ENCODE data around the gene RFLNA.

RFLNA gene

GRCh38 chr12:124301084-124301654 lies 6.3 kb downstream of the RFLNA start:
- Histone ChIP-seq H3K4me1 (ENCODE audit: control insufficient read depth, insufficient read depth, low read depth, low read length) (peaks cover 3% of the 10 kb centered on the region), H2BK5ac (ENCODE audit: low read depth, low read length, poor library complexity, severe bottlenecking) (no peak overlapping the region)
- WGBS, result 85% methylated on average over 14 of the region's 14 CpGs

GRCh38 chr12:124302241-124302806 lies 7.4 kb downstream of the RFLNA start:
- Histone ChIP-seq H3K14ac (ENCODE audit: low read length in 2 of 2) (no peak overlapping the region), H3K9me3 (ENCODE audit: control insufficient read depth, low read length) (no peaks in the 10 kb centered on the region), H3K79me1 (replicated peaks; ENCODE audit: low read length, poor library complexity, severe bottlenecking) (no peaks in the 10 kb centered on the region), H3K4me1 (ENCODE audit: control insufficient read depth, insufficient read depth, low read depth, low read length) (no peaks in the 10 kb centered on the region), H2BK120ac (ENCODE audit: low read depth, low read length) (no peak overlapping the region), H3K36me3 (ENCODE audit: control insufficient read depth in 1 of 2, insufficient read depth in 2 of 2, low read depth in 1 of 2, low read length in 2 of 2) (peaks cover 0 to 5% of the 10 kb centered on the region in 2 experiments), H3K4ac (ENCODE audit: low read depth in 1 of 2, low read length in 2 of 2) (no peak overlapping the region), H2AFZ (ENCODE audit: low read depth, low read length) (no peak overlapping the region), H2AK5ac (ENCODE audit: low read length, severe bottlenecking) (no peak overlapping the region), H3K9ac (ENCODE audit: low read length) (no peak overlapping the region), H3K4me2 (ENCODE audit: low read length, poor library complexity, severe bottlenecking) (no peak overlapping the region), H2BK5ac (ENCODE audit: low read depth, low read length, poor library complexity, severe bottlenecking) (no peak overlapping the region), H3K27ac (ENCODE audit: low read length, poor library complexity, severe bottlenecking) (no peak overlapping the region), H2BK15ac (ENCODE audit: low read depth, poor library complexity, severe bottlenecking) (no peak overlapping the region), H4K8ac (ENCODE audit: low read length) (no peak overlapping the region), H3K23ac (ENCODE audit: low read length in 2 of 2) (no peak overlapping the region), H3K18ac (ENCODE audit: low read depth in 1 of 2, low read length in 2 of 2) (no peak overlapping the region), H4K91ac (ENCODE audit: low read length) (no peak overlapping the region), H3K4me3 (ENCODE audit: insufficient read depth in 1 of 2, low read depth in 1 of 2, low read length in 2 of 2) (no peak overlapping the region), H3K27me3 (ENCODE audit: control insufficient read depth in 1 of 2, insufficient read depth in 1 of 2, low read length in 2 of 2) (peaks cover 40 to 66% of the 10 kb centered on the region in 2 experiments), H2BK12ac (ENCODE audit: low read length in 2 of 2) (no peak overlapping the region)
- WGBS, result 94% methylated on average over 18 of the region's 18 CpGs
- no peak for DNase-seq

More at GRCh38 chr12:124301084-124301654, 6.3 kb downstream of the RFLNA start:
- Histone ChIP-seq H3K14ac (ENCODE audit: low read length in 2 of 2) (no peak overlapping the region), H2BK120ac (ENCODE audit: low read depth, low read length) (no peak overlapping the region), H2BK12ac (ENCODE audit: low read length in 2 of 2) (no peak overlapping the region), H4K8ac (ENCODE audit: low read length) (no peak overlapping the region), H3K18ac (ENCODE audit: low read depth in 1 of 2, low read length in 2 of 2) (no peak overlapping the region), H3K27me3 (ENCODE audit: control insufficient read depth in 1 of 2, insufficient read depth in 1 of 2, low read length in 2 of 2) (peaks cover 47 to 66% of the 10 kb centered on the region in 2 experiments), H3K23ac (ENCODE audit: low read length in 2 of 2) (no peak overlapping the region), H3K4me2 (ENCODE audit: low read length, poor library complexity, severe bottlenecking) (no peak overlapping the region), H3K4me3 (ENCODE audit: insufficient read depth in 1 of 2, low read depth in 1 of 2, low read length in 2 of 2) (no peak overlapping the region), H3K9ac (ENCODE audit: low read length) (no peak overlapping the region), H3K4ac (ENCODE audit: low read depth in 1 of 2, low read length in 2 of 2) (no peak overlapping the region), H3K36me3 (ENCODE audit: control insufficient read depth in 1 of 2, insufficient read depth in 2 of 2, low read depth in 1 of 2, low read length in 2 of 2) (peaks cover 0 to 2% of the 10 kb centered on the region in 2 experiments), H3K9me3 (ENCODE audit: control insufficient read depth, low read length) (no peaks in the 10 kb centered on the region), H2BK15ac (ENCODE audit: low read depth, poor library complexity, severe bottlenecking) (no peak overlapping the region), H2AK5ac (ENCODE audit: low read length, severe bottlenecking) (no peak overlapping the region), H3K79me1 (replicated peaks; ENCODE audit: low read length, poor library complexity, severe bottlenecking) (no peaks in the 10 kb centered on the region), H2AFZ (ENCODE audit: low read depth, low read length) (no peak overlapping the region), H3K27ac (ENCODE audit: low read length, poor library complexity, severe bottlenecking) (no peak overlapping the region), H4K91ac (ENCODE audit: low read length) (no peak overlapping the region)
- no peak for DNase-seq

- Histone ChIP-seq H2BK12ac (ENCODE audit: low read length in 2 of 2) (no peak overlapping the region), H4K91ac (ENCODE audit: low read length) (no peak overlapping the region), H3K27me3 (ENCODE audit: control insufficient read depth in 1 of 2, insufficient read depth in 1 of 2, low read length in 2 of 2) (peaks cover 37 to 61% of the 10 kb centered on the region in 2 experiments), H4K8ac (ENCODE audit: low read length) (no peak overlapping the region), H3K9ac (ENCODE audit: low read length) (no peak overlapping the region), H2BK120ac (ENCODE audit: low read depth, low read length) (no peak overlapping the region), H2BK5ac (ENCODE audit: low read depth, low read length, poor library complexity, severe bottlenecking) (no peak overlapping the region), H3K9me3 (ENCODE audit: control insufficient read depth, low read length) (no peaks in the 10 kb centered on the region), H3K23ac (ENCODE audit: low read length in 2 of 2) (no peak overlapping the region), H3K4me3 (ENCODE audit: insufficient read depth in 1 of 2, low read depth in 1 of 2, low read length in 2 of 2) (no peak overlapping the region), H3K18ac (ENCODE audit: low read depth in 1 of 2, low read length in 2 of 2) (no peak overlapping the region), H3K4ac (ENCODE audit: low read depth in 1 of 2, low read length in 2 of 2) (no peak overlapping the region), H2AK5ac (ENCODE audit: low read length, severe bottlenecking) (no peak overlapping the region), H3K79me1 (replicated peaks; ENCODE audit: low read length, poor library complexity, severe bottlenecking) (no peaks in the 10 kb centered on the region), H3K36me3 (ENCODE audit: control insufficient read depth in 1 of 2, insufficient read depth in 2 of 2, low read depth in 1 of 2, low read length in 2 of 2) (peaks cover 0 to 5% of the 10 kb centered on the region in 2 experiments), H2BK15ac (ENCODE audit: low read depth, poor library complexity, severe bottlenecking) (no peak overlapping the region), H3K4me2 (ENCODE audit: low read length, poor library complexity, severe bottlenecking) (no peak overlapping the region), H3K14ac (ENCODE audit: low read length in 2 of 2) (no peak overlapping the region), H3K4me1 (ENCODE audit: control insufficient read depth, insufficient read depth, low read depth, low read length) (no peaks in the 10 kb centered on the region), H2AFZ (ENCODE audit: low read depth, low read length) (no peak overlapping the region), H3K27ac (ENCODE audit: low read length, poor library complexity, severe bottlenecking) (no peak overlapping the region)
- WGBS, result 89% methylated on average over 27 of the region's 27 CpGs
- DNase-seq, result no peak
These were observed 8.1 kb downstream of the RFLNA start for GRCh38 chr12:124302807-124303578.

DNA sequence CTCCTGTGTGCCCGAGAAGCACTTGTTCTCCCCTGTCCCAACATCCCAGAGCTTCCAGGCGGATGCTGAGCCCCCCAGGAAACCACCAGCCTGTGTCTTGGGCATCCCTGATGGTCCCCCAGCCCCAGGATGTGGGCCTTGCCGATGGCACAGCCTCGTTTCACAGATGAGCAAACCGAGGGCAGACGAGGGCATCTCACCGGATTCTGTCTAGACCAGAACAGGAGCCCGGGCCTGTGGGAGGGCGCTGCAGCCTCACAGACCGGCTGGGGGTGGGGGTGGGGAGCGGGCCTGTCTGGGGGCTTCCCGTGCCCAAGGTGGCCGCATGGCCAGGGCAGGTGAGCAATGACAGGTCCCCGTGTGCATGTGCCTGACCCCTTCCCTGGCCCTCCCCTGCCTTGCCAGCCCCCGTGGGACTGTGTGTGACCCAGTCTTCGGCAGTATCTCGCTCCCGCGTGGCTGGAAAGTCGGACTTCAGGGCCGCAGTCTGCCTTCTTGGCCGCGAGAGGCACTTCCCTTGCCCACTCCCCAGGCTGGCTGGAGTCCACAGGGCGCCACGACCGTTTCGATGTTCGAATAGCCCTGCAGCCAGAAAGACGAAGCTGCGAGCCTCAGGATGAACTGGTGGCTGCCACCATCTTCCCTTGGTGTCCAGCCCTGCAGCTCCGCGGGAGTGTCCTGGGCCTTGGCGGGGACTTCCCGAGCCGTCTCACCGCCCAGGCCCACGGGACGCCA lies 8.9 kb downstream of the RFLNA start:
- WGBS, result 94% methylated on average over 38 of the region's 38 CpGs
- Histone ChIP-seq H3K27ac (ENCODE audit: low read length, poor library complexity, severe bottlenecking) (no peak overlapping the region), H3K9me3 (ENCODE audit: control insufficient read depth, low read length) (no peaks in the 10 kb centered on the region), H2BK5ac (ENCODE audit: low read depth, low read length, poor library complexity, severe bottlenecking) (no peak overlapping the region), H3K23ac (ENCODE audit: low read length in 2 of 2) (no peak overlapping the region), H2AK5ac (ENCODE audit: low read length, severe bottlenecking) (no peak overlapping the region), H3K4me3 (ENCODE audit: insufficient read depth in 1 of 2, low read depth in 1 of 2, low read length in 2 of 2) (no peak overlapping the region), H3K4me1 (ENCODE audit: control insufficient read depth, insufficient read depth, low read depth, low read length) (no peaks in the 10 kb centered on the region), H4K91ac (ENCODE audit: low read length) (no peak overlapping the region), H2BK120ac (ENCODE audit: low read depth, low read length) (no peak overlapping the region), H3K4me2 (ENCODE audit: low read length, poor library complexity, severe bottlenecking) (no peak overlapping the region), H3K4ac (ENCODE audit: low read depth in 1 of 2, low read length in 2 of 2) (no peak overlapping the region), H3K9ac (ENCODE audit: low read length) (no peak overlapping the region), H3K14ac (ENCODE audit: low read length in 2 of 2) (no peak overlapping the region), H2BK12ac (ENCODE audit: low read length in 2 of 2) (no peak overlapping the region), H3K27me3 (ENCODE audit: control insufficient read depth in 1 of 2, insufficient read depth in 1 of 2, low read length in 2 of 2) (peaks cover 29 to 57% of the 10 kb centered on the region in 2 experiments), H3K18ac (ENCODE audit: low read depth in 1 of 2, low read length in 2 of 2) (no peak overlapping the region), H3K79me1 (replicated peaks; ENCODE audit: low read length, poor library complexity, severe bottlenecking) (no peaks in the 10 kb centered on the region), H2BK15ac (ENCODE audit: low read depth, poor library complexity, severe bottlenecking) (no peak overlapping the region), H3K36me3 (ENCODE audit: control insufficient read depth in 1 of 2, insufficient read depth in 2 of 2, low read depth in 1 of 2, low read length in 2 of 2) (peaks cover 0 to 5% of the 10 kb centered on the region in 2 experiments), H4K8ac (ENCODE audit: low read length) (peak overlapping the region; percentile 2), H2AFZ (ENCODE audit: low read depth, low read length) (no peak overlapping the region)
- DNase-seq, result no peak

Measured in mesenchymal stem cell (in vitro differentiated cells and primary cell).